Measurements from ENCODE around the gene GCK. TPM values are rescaled to one million over a fixed set of nuclear protein-coding genes. Genes with fewer than 3 reads are reported as not detected.

The GCK gene
- total RNA-seq, 1 experiment from 2014 or later = not detected

DNA sequence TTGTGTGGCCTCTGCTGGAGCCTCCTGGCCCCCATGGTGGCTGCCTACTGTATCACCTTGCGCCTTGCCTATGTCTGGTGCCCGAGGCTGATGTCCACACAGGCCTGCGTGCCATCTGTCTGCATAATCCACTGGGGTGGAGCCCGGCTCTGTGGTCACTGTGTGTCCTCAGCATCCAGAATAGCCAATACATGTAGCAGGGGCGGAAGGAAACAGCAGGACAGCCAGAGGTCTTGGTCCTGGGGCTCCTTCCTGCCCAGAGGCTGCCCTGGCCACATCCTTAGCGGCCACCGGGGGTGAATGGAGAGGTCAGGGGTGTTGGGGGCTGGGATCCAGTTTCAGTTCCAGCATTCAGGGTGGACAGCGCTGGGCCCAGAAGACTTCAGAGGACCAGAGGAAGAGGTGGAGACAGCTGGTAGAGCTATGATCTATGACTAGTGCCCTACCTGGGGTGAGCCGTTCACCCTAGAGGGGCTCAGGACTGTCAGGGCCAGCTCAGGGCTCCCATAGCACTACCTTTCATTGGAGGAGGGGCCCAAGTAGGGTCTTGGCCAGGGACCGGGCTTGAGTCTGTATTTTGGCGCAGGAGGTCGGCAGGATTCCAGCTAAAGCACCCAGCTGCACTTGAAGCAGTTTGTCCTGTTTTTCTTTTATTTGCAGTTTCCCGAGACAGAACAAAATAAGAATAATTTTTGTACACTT, 27.4 kb upstream of the GCK start:
- BruUV-seq (replicated peaks) = no TSS peak
- H3K4me1 Mint-ChIP-seq (ENCODE audit: insufficient read depth, unreplicated experiment) = no peaks in the 10 kb centered on the region
- ChIA-PET POLR2A (no interaction called here), CTCF (interaction anchor here (0.9 kb wide), 1 partner anchor 349 kb away, joined by 3 read pairs; no protein-coding TSS in a partner anchor)
- no peak for DNase-seq (ENCODE audit: unreplicated experiment)
- no peaks in the 10 kb centered on the region for H3K9me3 Mint-ChIP-seq (ENCODE audit: unreplicated experiment)
- TF ChIP-seq, protein P1, sequence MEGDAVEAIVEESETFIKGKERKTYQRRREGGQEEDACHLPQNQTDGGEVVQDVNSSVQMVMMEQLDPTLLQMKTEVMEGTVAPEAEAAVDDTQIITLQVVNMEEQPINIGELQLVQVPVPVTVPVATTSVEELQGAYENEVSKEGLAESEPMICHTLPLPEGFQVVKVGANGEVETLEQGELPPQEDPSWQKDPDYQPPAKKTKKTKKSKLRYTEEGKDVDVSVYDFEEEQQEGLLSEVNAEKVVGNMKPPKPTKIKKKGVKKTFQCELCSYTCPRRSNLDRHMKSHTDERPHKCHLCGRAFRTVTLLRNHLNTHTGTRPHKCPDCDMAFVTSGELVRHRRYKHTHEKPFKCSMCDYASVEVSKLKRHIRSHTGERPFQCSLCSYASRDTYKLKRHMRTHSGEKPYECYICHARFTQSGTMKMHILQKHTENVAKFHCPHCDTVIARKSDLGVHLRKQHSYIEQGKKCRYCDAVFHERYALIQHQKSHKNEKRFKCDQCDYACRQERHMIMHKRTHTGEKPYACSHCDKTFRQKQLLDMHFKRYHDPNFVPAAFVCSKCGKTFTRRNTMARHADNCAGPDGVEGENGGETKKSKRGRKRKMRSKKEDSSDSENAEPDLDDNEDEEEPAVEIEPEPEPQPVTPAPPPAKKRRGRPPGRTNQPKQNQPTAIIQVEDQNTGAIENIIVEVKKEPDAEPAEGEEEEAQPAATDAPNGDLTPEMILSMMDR (IDR thresholded peaks at IDR 0.05; ENCODE audit: unreplicated experiment) = no peak
- intact Hi-C loops (cut with micrococcal nuclease) = no loop called here
- H3K27ac Mint-ChIP-seq (ENCODE audit: low read depth, unreplicated experiment) = no peak overlapping the region
- H3K27me3 Mint-ChIP-seq (ENCODE audit: insufficient read depth, unreplicated experiment) = no peaks in the 10 kb centered on the region
- H3K4me3 Mint-ChIP-seq (ENCODE audit: unreplicated experiment) = no peak overlapping the region
- peaks cover 15% of the 10 kb centered on the region for H3K36me3 Mint-ChIP-seq (ENCODE audit: insufficient read depth, unreplicated experiment)

DNA sequence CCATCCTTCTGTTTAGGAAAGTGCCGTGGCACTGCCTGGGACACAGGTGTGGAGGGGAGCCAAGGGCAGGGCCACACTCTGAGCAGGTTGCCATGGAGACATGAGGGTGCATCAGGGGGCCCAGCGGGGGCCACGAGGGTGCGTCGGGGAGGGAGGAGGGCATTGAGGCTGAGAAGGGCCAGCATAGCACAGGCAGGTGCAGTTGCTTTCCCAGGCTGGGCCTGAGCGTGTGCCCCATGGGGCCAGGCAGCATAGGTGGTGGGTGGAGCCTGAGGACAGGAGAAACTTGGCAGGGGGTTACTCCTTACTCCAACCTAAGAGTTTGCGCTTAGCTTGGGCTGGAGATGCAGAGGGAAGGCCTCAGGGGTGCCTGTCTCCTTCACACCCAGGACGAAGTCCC, 26.8 kb upstream of the GCK start:
- no TSS peak for BruUV-seq (replicated peaks)
- intact Hi-C loops (cut with micrococcal nuclease) = no loop called here
- DNase-seq (ENCODE audit: unreplicated experiment) = no peak
- Mint-ChIP-seq H3K4me3 (ENCODE audit: unreplicated experiment) (no peak overlapping the region), H3K36me3 (ENCODE audit: insufficient read depth, unreplicated experiment) (peaks cover 21% of the 10 kb centered on the region), H3K27me3 (ENCODE audit: insufficient read depth, unreplicated experiment) (no peaks in the 10 kb centered on the region), H3K27ac (ENCODE audit: low read depth, unreplicated experiment) (no peak overlapping the region), H3K4me1 (ENCODE audit: insufficient read depth, unreplicated experiment) (no peaks in the 10 kb centered on the region), H3K9me3 (ENCODE audit: unreplicated experiment) (no peaks in the 10 kb centered on the region)
- ChIA-PET CTCF (interaction anchor here (1.2 kb wide), 1 partner anchor 259 kb away, joined by 5 read pairs; no protein-coding TSS in a partner anchor), POLR2A (no interaction called here)
- TF ChIP-seq, protein P1 (IDR thresholded peaks at IDR 0.05; ENCODE audit: unreplicated experiment) = no peak

DNA sequence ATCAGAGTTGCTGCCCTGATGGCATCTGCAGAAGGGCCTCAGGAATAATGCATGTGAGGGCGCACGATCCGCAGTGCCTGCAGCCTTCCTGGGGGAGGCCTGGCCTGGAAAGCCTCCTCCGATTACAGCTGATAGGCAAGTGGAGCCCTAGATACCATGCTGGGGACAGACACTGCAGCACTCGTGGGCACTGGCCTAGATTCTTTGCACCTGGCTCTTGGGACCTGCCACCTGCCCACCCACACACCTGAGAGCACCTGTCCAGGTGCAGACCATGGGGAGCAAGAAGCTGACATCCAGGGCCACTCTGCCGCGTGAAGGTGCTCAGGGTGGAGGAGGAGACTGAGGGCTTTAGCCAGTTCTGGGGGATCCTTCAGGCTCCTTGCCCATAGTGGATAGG, 26.3 kb upstream of the GCK start:
- POLR2A ChIA-PET = interaction anchor here (1.6 kb wide), 1 partner anchor 9 kb away, joined by 3 read pairs; no protein-coding TSS in a partner anchor
- intact Hi-C loops (cut with micrococcal nuclease) = no loop called here
- no peak overlapping the region for H3K27ac Mint-ChIP-seq (ENCODE audit: low read depth, unreplicated experiment)

DNA sequence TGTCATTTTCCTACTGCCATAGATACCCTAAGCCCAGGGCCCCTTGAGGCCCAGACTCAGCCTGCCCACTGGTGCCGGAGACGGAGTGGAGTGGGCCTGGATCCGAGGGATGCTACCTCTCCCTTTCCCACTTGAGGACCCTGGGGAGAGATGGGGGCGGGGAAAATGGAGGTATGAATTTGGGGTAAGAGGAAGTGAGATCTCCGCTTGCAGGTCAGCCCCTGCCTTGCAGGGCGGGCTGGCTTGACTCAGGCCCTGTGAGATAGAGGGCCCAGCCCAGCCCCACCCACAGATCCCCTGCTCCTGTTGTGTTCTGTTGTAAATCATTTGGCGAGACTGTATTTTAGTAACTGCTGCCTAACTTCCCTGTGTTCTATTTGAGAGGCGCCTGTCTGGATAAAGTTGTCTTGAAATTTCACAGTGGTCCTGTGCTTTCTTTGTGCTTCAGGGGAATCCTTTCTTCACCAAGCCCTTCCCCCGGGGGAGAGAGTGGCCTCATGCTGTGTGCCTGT, 24.7 kb upstream of the GCK start:
- H3K36me3 Mint-ChIP-seq (ENCODE audit: insufficient read depth, unreplicated experiment) = peaks cover 38% of the 10 kb centered on the region
- TF ChIP-seq, protein P1 (IDR thresholded peaks at IDR 0.05; ENCODE audit: unreplicated experiment) = no peak
- no peaks in the 10 kb centered on the region for H3K27me3 Mint-ChIP-seq (ENCODE audit: insufficient read depth, unreplicated experiment)
- H3K27ac Mint-ChIP-seq (ENCODE audit: low read depth, unreplicated experiment) = no peak overlapping the region
- H3K9me3 Mint-ChIP-seq (ENCODE audit: unreplicated experiment) = no peaks in the 10 kb centered on the region
- DNase-seq (ENCODE audit: unreplicated experiment) = no peak
- no TSS peak for BruUV-seq (replicated peaks)
- POLR2A ChIA-PET = interaction anchor here (1.6 kb wide), 1 partner anchor 11 kb away, joined by 3 read pairs; no protein-coding TSS in a partner anchor
- intact Hi-C loops (cut with micrococcal nuclease) = no loop called here
- no peak overlapping the region for H3K4me3 Mint-ChIP-seq (ENCODE audit: unreplicated experiment)
- H3K4me1 Mint-ChIP-seq (ENCODE audit: insufficient read depth, unreplicated experiment) = no peaks in the 10 kb centered on the region
- CTCF ChIA-PET = interaction anchor here (0.6 to 1.3 kb wide), 3 partner anchors 10 to 491 kb away, joined by 3 to 7 read pairs (median 3); no protein-coding TSS in a partner anchor

More for the DNA sequence above, 26.3 kb upstream of the GCK start:
- CTCF ChIA-PET = interaction anchor here (0.9 to 1.3 kb wide), 4 partner anchors 8 to 259 kb away, joined by 3 to 7 read pairs (median 4); no protein-coding TSS in a partner anchor
- Mint-ChIP-seq H3K27me3 (ENCODE audit: insufficient read depth, unreplicated experiment) (no peaks in the 10 kb centered on the region), H3K36me3 (ENCODE audit: insufficient read depth, unreplicated experiment) (peaks cover 26% of the 10 kb centered on the region), H3K9me3 (ENCODE audit: unreplicated experiment) (no peaks in the 10 kb centered on the region), H3K4me3 (ENCODE audit: unreplicated experiment) (no peak overlapping the region), H3K4me1 (ENCODE audit: insufficient read depth, unreplicated experiment) (no peaks in the 10 kb centered on the region)
- DNase-seq (ENCODE audit: unreplicated experiment) = no peak
- TF ChIP-seq, protein P1 (IDR thresholded peaks at IDR 0.05; ENCODE audit: unreplicated experiment) = no peak
- no TSS peak for BruUV-seq (replicated peaks)
